ENCODE measurements around the gene MAN2A2.
A peak's percentile ranks its signal among the peaks of the same experiment; 100 is the strongest.

The MAN2A2 gene

GRCh38 chr15:90931575-90931827 is 28.4 kb downstream of the MAN2A2 start:
- Histone ChIP-seq H3K4me3 (ENCODE audit: low read depth, low read length) (peak overlapping the region; percentile 84), H3K9me3 (ENCODE audit: control insufficient read depth, insufficient read depth, low read length) (no peaks in the 10 kb centered on the region), H3K36me3 (ENCODE audit: control insufficient read depth, insufficient read depth, low read length) (peaks cover under 1% of the 10 kb centered on the region; the same call in 1 of the 2 replicates), H3K4me1 (ENCODE audit: control insufficient read depth, insufficient read depth, low read length) (peaks cover 21% of the 10 kb centered on the region), H3K27me3 (ENCODE audit: control insufficient read depth, insufficient read depth, low read length) (peaks cover 9% of the 10 kb centered on the region; the same call in 1 of the 2 replicates), H3K27ac (ENCODE audit: low read depth, low read length) (no peak overlapping the region), H3K9ac (ENCODE audit: low read depth, low read length) (no peak overlapping the region)

- Histone ChIP-seq H3K9ac (ENCODE audit: low read depth, low read length) (peak within 1 kb of the TSS; percentile 38), H3K36me3 (ENCODE audit: control insufficient read depth, insufficient read depth, low read length) (peaks cover 6% of the 10 kb centered on the region), H3K27ac (ENCODE audit: low read depth, low read length) (no peak within 1 kb of the TSS), H3K4me1 (ENCODE audit: control insufficient read depth, insufficient read depth, low read length) (peaks cover 24% of the 10 kb centered on the region), H3K4me3 (ENCODE audit: low read depth, low read length) (peak within 1 kb of the TSS; percentile 84), H3K27me3 (ENCODE audit: control insufficient read depth, insufficient read depth, low read length) (peaks cover 9% of the 10 kb centered on the region; the same call in 1 of the 2 replicates), H3K9me3 (ENCODE audit: control insufficient read depth, insufficient read depth, low read length) (no peaks in the 10 kb centered on the region)
Observed at GRCh38 chr15:90931828-90932659, 28.9 kb downstream of the MAN2A2 start, which contains the start of gene HDDC3. Gene HDDC3 (minus strand): TSS chr15:90932549. CDS start chr15:90932540, 9 bp downstream.

- H3K9me3 ChIP-seq (ENCODE audit: control insufficient read depth, insufficient read depth, low read length): no peaks in the 10 kb centered on the region
- no peak overlapping the region for H3K9ac ChIP-seq (ENCODE audit: low read depth, low read length)
- H3K4me3 ChIP-seq (ENCODE audit: low read depth, low read length): peak overlapping the region; percentile 84; the same call in 1 of the 2 replicates
- H3K27ac ChIP-seq (ENCODE audit: low read depth, low read length): no peak overlapping the region
- H3K27me3 ChIP-seq (ENCODE audit: control insufficient read depth, insufficient read depth, low read length): peaks cover 9% of the 10 kb centered on the region; the same call in 1 of the 2 replicates
- peaks cover 24% of the 10 kb centered on the region for H3K4me1 ChIP-seq (ENCODE audit: control insufficient read depth, insufficient read depth, low read length)
- H3K36me3 ChIP-seq (ENCODE audit: control insufficient read depth, insufficient read depth, low read length): peaks cover 10% of the 10 kb centered on the region
Observed at GRCh38 chr15:90932660-90932991, 29.5 kb downstream of the MAN2A2 start.

GRCh38 chr15:90933301-90933700 is 30.2 kb downstream of the MAN2A2 start:
- Histone ChIP-seq H3K9ac (ENCODE audit: low read depth, low read length) (no peak overlapping the region), H3K27ac (ENCODE audit: low read depth, low read length) (no peak overlapping the region), H3K4me3 (ENCODE audit: low read depth, low read length) (no peak overlapping the region), H3K36me3 (ENCODE audit: control insufficient read depth, insufficient read depth, low read length) (peaks cover 15% of the 10 kb centered on the region), H3K9me3 (ENCODE audit: control insufficient read depth, insufficient read depth, low read length) (no peaks in the 10 kb centered on the region), H3K4me1 (ENCODE audit: control insufficient read depth, insufficient read depth, low read length) (peaks cover 24% of the 10 kb centered on the region), H3K27me3 (ENCODE audit: control insufficient read depth, insufficient read depth, low read length) (peaks cover 9% of the 10 kb centered on the region; the same call in 1 of the 2 replicates)

GRCh38 chr15:90934256-90934948 is 31.3 kb downstream of the MAN2A2 start:
- no peaks in the 10 kb centered on the region for H3K9me3 ChIP-seq (ENCODE audit: control insufficient read depth, insufficient read depth, low read length)
- H3K4me3 ChIP-seq (ENCODE audit: low read depth, low read length): peak overlapping the region; percentile 73
- H3K36me3 ChIP-seq (ENCODE audit: control insufficient read depth, insufficient read depth, low read length): peaks cover 21% of the 10 kb centered on the region
- H3K9ac ChIP-seq (ENCODE audit: low read depth, low read length): no peak overlapping the region
- peaks cover 9% of the 10 kb centered on the region; the same call in 1 of the 2 replicates for H3K27me3 ChIP-seq (ENCODE audit: control insufficient read depth, insufficient read depth, low read length)
- peaks cover 24% of the 10 kb centered on the region for H3K4me1 ChIP-seq (ENCODE audit: control insufficient read depth, insufficient read depth, low read length)
- H3K27ac ChIP-seq (ENCODE audit: low read depth, low read length): no peak overlapping the region

GRCh38 chr15:90934949-90935751 is 32.0 kb downstream of the MAN2A2 start, which contains the start of gene UNC45A:
Gene UNC45A (plus strand): TSS chr15:90935285. CDS start chr15:90935325, 40 bp downstream.
- Histone ChIP-seq H3K9ac (ENCODE audit: low read depth, low read length) (no peak within 1 kb of the TSS), H3K27me3 (ENCODE audit: control insufficient read depth, insufficient read depth, low read length) (peaks cover 9% of the 10 kb centered on the region; the same call in 1 of the 2 replicates), H3K9me3 (ENCODE audit: control insufficient read depth, insufficient read depth, low read length) (no peaks in the 10 kb centered on the region), H3K4me1 (ENCODE audit: control insufficient read depth, insufficient read depth, low read length) (peaks cover 24% of the 10 kb centered on the region), H3K27ac (ENCODE audit: low read depth, low read length) (peak within 1 kb of the TSS; percentile 33), H3K4me3 (ENCODE audit: low read depth, low read length) (peak within 1 kb of the TSS; percentile 73), H3K36me3 (ENCODE audit: control insufficient read depth, insufficient read depth, low read length) (peaks cover 29% of the 10 kb centered on the region)

- Histone ChIP-seq H3K9me3 (ENCODE audit: control insufficient read depth, insufficient read depth, low read length) (no peaks in the 10 kb centered on the region), H3K4me1 (ENCODE audit: control insufficient read depth, insufficient read depth, low read length) (peaks cover 24% of the 10 kb centered on the region), H3K27me3 (ENCODE audit: control insufficient read depth, insufficient read depth, low read length) (peaks cover 9% of the 10 kb centered on the region; the same call in 1 of the 2 replicates), H3K4me3 (ENCODE audit: low read depth, low read length) (no peak overlapping the region), H3K36me3 (ENCODE audit: control insufficient read depth, insufficient read depth, low read length) (peaks cover 43% of the 10 kb centered on the region), H3K27ac (ENCODE audit: low read depth, low read length) (no peak overlapping the region), H3K9ac (ENCODE audit: low read depth, low read length) (no peak overlapping the region)
Observed at GRCh38 chr15:90936823-90937222, 33.7 kb downstream of the MAN2A2 start.

- Histone ChIP-seq H3K27me3 (ENCODE audit: control insufficient read depth, insufficient read depth, low read length) (peaks cover 4% of the 10 kb centered on the region; the same call in 1 of the 2 replicates), H3K9ac (ENCODE audit: low read depth, low read length) (no peak overlapping the region), H3K36me3 (ENCODE audit: control insufficient read depth, insufficient read depth, low read length) (peaks cover 57% of the 10 kb centered on the region)
Observed at GRCh38 chr15:90938261-90938660, 35.2 kb downstream of the MAN2A2 start.

GRCh38 chr15:90939756-90940155 is 36.7 kb downstream of the MAN2A2 start:
- H3K9me3 ChIP-seq (ENCODE audit: control insufficient read depth, insufficient read depth, low read length): no peaks in the 10 kb centered on the region
- peaks cover 12% of the 10 kb centered on the region; the same call in 1 of the 2 replicates for H3K4me1 ChIP-seq (ENCODE audit: control insufficient read depth, insufficient read depth, low read length)
- H3K27ac ChIP-seq (ENCODE audit: low read depth, low read length): no peak overlapping the region
- peaks cover 72% of the 10 kb centered on the region for H3K36me3 ChIP-seq (ENCODE audit: control insufficient read depth, insufficient read depth, low read length)
- H3K4me3 ChIP-seq (ENCODE audit: low read depth, low read length): no peak overlapping the region
- no peaks in the 10 kb centered on the region for H3K27me3 ChIP-seq (ENCODE audit: control insufficient read depth, insufficient read depth, low read length)
- no peak overlapping the region for H3K9ac ChIP-seq (ENCODE audit: low read depth, low read length)

More at GRCh38 chr15:90938261-90938660, 35.2 kb downstream of the MAN2A2 start:
- peaks cover 19% of the 10 kb centered on the region for H3K4me1 ChIP-seq (ENCODE audit: control insufficient read depth, insufficient read depth, low read length)
- H3K9me3 ChIP-seq (ENCODE audit: control insufficient read depth, insufficient read depth, low read length): no peaks in the 10 kb centered on the region
- no peak overlapping the region for H3K27ac ChIP-seq (ENCODE audit: low read depth, low read length)
- H3K4me3 ChIP-seq (ENCODE audit: low read depth, low read length): no peak overlapping the region

GRCh38 chr15:90941038-90941437 is 37.9 kb downstream of the MAN2A2 start:
- peaks cover 8% of the 10 kb centered on the region; the same call in 1 of the 2 replicates for H3K4me1 ChIP-seq (ENCODE audit: control insufficient read depth, insufficient read depth, low read length)
- H3K27ac ChIP-seq (ENCODE audit: low read depth, low read length): no peak overlapping the region
- H3K27me3 ChIP-seq (ENCODE audit: control insufficient read depth, insufficient read depth, low read length): no peaks in the 10 kb centered on the region
- H3K36me3 ChIP-seq (ENCODE audit: control insufficient read depth, insufficient read depth, low read length): peaks cover 77% of the 10 kb centered on the region
- no peaks in the 10 kb centered on the region for H3K9me3 ChIP-seq (ENCODE audit: control insufficient read depth, insufficient read depth, low read length)
- H3K4me3 ChIP-seq (ENCODE audit: low read depth, low read length): no peak overlapping the region
- H3K9ac ChIP-seq (ENCODE audit: low read depth, low read length): no peak overlapping the region

Measured in HUES48 (cell line).